ENCODE results near the gene RFTN1. TPM values are rescaled to one million over a fixed set of nuclear protein-coding genes. Genes with fewer than 3 reads are reported as not detected.

RFTN1 gene
- polyA plus RNA-seq, 2 of the 4 experiments (the other 2 are of a cell fraction), result 1.8 to 3.7 TPM

DNA sequence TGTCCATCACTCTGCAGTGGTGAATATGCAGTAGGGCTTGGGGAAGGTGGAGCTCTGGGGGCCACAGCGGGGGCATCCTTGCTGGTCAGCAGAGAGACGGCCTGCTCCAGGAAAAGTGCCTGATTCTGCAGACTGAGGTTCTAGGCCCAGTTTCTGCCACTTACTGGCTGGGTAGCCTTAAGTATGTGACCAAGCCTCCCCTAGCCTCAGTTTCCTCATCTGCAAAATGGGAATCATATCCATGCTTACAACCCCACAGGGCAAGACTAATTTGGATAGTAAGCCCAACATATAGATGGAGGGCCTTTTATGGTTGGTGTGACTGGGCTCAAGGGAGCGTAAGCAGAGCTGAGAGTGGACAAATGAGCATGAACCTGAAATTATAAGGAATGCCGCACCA, 187.6 kb downstream of the RFTN1 start:
- no peak for TF ChIP-seq ZFP36 (IDR thresholded peaks at IDR 0.05; ENCODE audit: borderline replicate concordance, partially characterized antibody)
- TF ChIP-seq SREBF2 (IDR thresholded peaks at IDR 0.05), result no peak
- TF ChIP-seq HDAC2 (IDR thresholded peaks at IDR 0.05), result no peak
- no peak for TF ChIP-seq FOSB (CRISPR knock-in tag; IDR thresholded peaks at IDR 0.05)
- no peak for TF ChIP-seq BHLHE40 (IDR thresholded peaks at IDR 0.05; ENCODE audit: low read depth, low read length)
- TF ChIP-seq NPAS2 (CRISPR knock-in tag; IDR thresholded peaks at IDR 0.05; ENCODE audit: borderline replicate concordance), result no peak
- TF ChIP-seq GATA3 (IDR thresholded peaks at IDR 0.05; ENCODE audit: borderline replicate concordance), result no peak
- TF ChIP-seq FOSL2 (IDR thresholded peaks at IDR 0.05), result no peak
- no peak for TF ChIP-seq FOSL2 (CRISPR knock-in tag; IDR thresholded peaks at IDR 0.05)
- no peak for TF ChIP-seq BCL3 (IDR thresholded peaks at IDR 0.05)
- no peak for TF ChIP-seq TP53 (CRISPR knock-in tag; IDR thresholded peaks at IDR 0.05)
- no peak for TF ChIP-seq HEYL (CRISPR knock-in tag; IDR thresholded peaks at IDR 0.05)
- TF ChIP-seq FOXS1 (CRISPR knock-in tag; IDR thresholded peaks at IDR 0.05), result no peak
- no peak for TF ChIP-seq CEBPB (IDR thresholded peaks at IDR 0.05)
- CTCF ChIA-PET, result interaction anchor here (1.8 kb wide), 1 partner anchor 19 kb away, joined by 5 read pairs; no protein-coding TSS in a partner anchor
- Histone ChIP-seq H3K4me1 (no peaks in the 10 kb centered on the region), H3K4me2 (no peak overlapping the region), H3K4me3 (no peak overlapping the region), H3K9me3 (peaks cover under 1% of the 10 kb centered on the region; the same call in 2 of the 3 replicates), H3K27ac (no peak overlapping the region)
- FAIRE-seq (no peak), DNase-seq (ENCODE audit: low read depth in 1 of 2, low spot score in 1 of 2) (no peak), ATAC-seq (no peak)
- WGBS (ENCODE audit: missing lambda C conversion rate), result 95% methylated on average over 4 of the region's 4 CpGs
- POLR2A ChIA-PET, result no interaction called here

DNA sequence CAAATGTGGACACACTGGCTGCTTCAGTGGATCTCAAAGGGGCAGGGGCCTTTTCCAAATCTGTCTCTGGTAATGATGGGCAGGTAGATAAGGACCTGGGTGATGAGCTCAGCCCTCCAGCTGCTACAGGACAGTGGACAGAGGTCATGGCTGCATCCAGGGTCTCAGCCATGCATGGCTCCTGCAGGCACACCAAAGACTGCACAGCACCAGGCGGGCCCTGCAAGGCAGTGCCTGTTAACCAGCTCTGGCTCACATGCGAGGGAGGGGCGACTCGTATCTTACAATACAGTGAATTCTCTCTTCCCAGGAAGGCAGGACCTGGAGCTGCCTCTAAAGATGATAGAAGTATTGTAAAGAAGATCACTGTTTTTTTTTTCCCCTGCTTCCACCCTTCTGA, 189.8 kb downstream of the RFTN1 start:
- FAIRE-seq, result no peak
- H3K4me3 ChIP-seq, result no peak overlapping the region
- TF ChIP-seq SREBF2 (IDR thresholded peaks at IDR 0.05) (no peak), RNF2 (IDR thresholded peaks at IDR 0.05; ENCODE audit: borderline replicate concordance, low read depth) (no peak), HOXB13 (CRISPR knock-in tag; IDR thresholded peaks at IDR 0.05; ENCODE audit: low read depth) (no peak), MYC (IDR thresholded peaks at IDR 0.05; ENCODE audit: borderline replicate concordance, low read length) (no peak), USF2 (IDR thresholded peaks at IDR 0.05) (no peak), POLR2AphosphoS2 (conservative IDR thresholded peaks at IDR 0.05; ENCODE audit: low read length) (no peak), MAFK (IDR thresholded peaks at IDR 0.05; ENCODE audit: partially characterized antibody) (no peak)
- no peak overlapping the region for H3K4me2 ChIP-seq
- ChIA-PET CTCF (interaction anchor here (0.9 to 1.2 kb wide), 2 partner anchors 33 to 226 kb away, joined by 3 to 4 read pairs; no protein-coding TSS in a partner anchor), POLR2A (no interaction called here)
- no peak for DNase-seq (ENCODE audit: low read depth in 1 of 2, low spot score in 1 of 2)
- H3K4me1 ChIP-seq, result no peaks in the 10 kb centered on the region
- no peak for ATAC-seq
- WGBS (ENCODE audit: missing lambda C conversion rate), result 77% methylated on average over 4 of the region's 4 CpGs
- H3K9me3 ChIP-seq, result no peaks in the 10 kb centered on the region
- no peak overlapping the region for H3K27ac ChIP-seq

- POLR2A ChIA-PET, result no interaction called here
- H3K4me2 ChIP-seq, result no peak overlapping the region
- 74% methylated on average over 5 of the region's 5 CpGs for WGBS (ENCODE audit: missing lambda C conversion rate)
- TF ChIP-seq RCOR1 (IDR thresholded peaks at IDR 0.05; ENCODE audit: low read depth, low read length) (no peak), CBX8 (IDR thresholded peaks at IDR 0.05) (no peak), CHD4 (IDR thresholded peaks at IDR 0.05; ENCODE audit: borderline replicate concordance) (no peak), EHMT2 (IDR thresholded peaks at IDR 0.05; ENCODE audit: low read depth) (no peak), CBX2 (IDR thresholded peaks at IDR 0.05; ENCODE audit: borderline replicate concordance, low read depth) (no peak), KDM1A (IDR thresholded peaks at IDR 0.05; ENCODE audit: low read depth) (no peak), SMC3 (IDR thresholded peaks at IDR 0.05) (no peak), BCL3 (IDR thresholded peaks at IDR 0.05) (no peak), RARB (CRISPR knock-in tag; IDR thresholded peaks at IDR 0.05) (no peak), POLR2A (IDR thresholded peaks at IDR 0.05; ENCODE audit: low read length) (no peak), TP53 (CRISPR knock-in tag; IDR thresholded peaks at IDR 0.05) (no peak), NR3C1 (IDR thresholded peaks at IDR 0.05) (no peak), CHD2 (IDR thresholded peaks at IDR 0.05; ENCODE audit: low read length, partially characterized antibody) (no peak)
- no peaks in the 10 kb centered on the region for H3K4me1 ChIP-seq
- FAIRE-seq (no peak), ATAC-seq (no peak), DNase-seq (ENCODE audit: low read depth in 1 of 2, low spot score in 1 of 2) (no peak)
- H3K27ac ChIP-seq, result no peak overlapping the region
- no peaks in the 10 kb centered on the region for H3K9me3 ChIP-seq
- CTCF ChIA-PET, result interaction anchor here (0.6 to 1.6 kb wide), 3 partner anchors 16 to 207 kb away, joined by 3 to 5 read pairs (median 3); no protein-coding TSS in a partner anchor
- no peak overlapping the region for H3K4me3 ChIP-seq
Observed at GRCh38 chr3:16322189-16322588, 191.3 kb downstream of the RFTN1 start.
